HPDE6-E6E7 (cell line): ENCODE data around the gene CHAMP1.
"Not testable (repeated sequence)": the region's sequence is repeated elsewhere in the genome, so short reads cannot be mapped to it uniquely, and the experiment has no call there.

ENCODE experiments used
- DNase-seq: peaks from one replicate; pipeline ENCODE4 v3.0.0; 2011; ENCODE audit warnings: missing footprints; ENCODE audit errors: extremely low spot score

The CHAMP1 gene

DNA sequence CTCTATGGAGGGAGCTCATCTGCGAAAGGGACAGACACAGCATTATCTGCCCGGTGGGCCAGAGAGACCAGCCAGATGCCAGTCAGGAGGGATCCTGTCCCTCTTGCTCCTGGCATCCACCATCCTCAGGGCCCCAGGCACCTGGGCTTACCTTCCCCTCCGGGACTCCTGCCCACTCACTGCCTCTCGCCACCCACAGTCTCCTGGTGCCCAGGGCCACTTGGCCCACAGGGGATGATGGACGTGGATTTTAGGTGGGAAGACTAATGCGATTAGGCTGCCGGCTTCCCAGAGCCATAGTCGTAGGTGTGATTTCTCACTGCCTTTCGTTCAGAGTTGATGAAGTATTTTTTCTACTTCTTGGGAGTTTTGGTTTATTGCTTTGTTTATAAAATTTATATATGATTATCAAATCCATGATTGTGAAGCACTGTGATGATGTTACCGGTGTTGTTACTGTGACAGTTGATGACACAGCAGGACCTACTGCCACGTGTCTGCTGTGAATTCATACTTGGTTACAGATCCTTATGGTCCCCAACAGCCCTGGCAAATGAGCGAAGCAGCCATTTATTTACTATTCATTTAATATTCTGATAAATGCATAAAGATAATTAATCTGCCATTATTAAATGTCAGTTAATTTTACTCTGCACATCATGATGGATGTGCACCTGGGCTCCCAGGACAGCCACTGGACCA is 14.5 kb upstream of the CHAMP1 start:
- no peak for DNase-seq

DNA sequence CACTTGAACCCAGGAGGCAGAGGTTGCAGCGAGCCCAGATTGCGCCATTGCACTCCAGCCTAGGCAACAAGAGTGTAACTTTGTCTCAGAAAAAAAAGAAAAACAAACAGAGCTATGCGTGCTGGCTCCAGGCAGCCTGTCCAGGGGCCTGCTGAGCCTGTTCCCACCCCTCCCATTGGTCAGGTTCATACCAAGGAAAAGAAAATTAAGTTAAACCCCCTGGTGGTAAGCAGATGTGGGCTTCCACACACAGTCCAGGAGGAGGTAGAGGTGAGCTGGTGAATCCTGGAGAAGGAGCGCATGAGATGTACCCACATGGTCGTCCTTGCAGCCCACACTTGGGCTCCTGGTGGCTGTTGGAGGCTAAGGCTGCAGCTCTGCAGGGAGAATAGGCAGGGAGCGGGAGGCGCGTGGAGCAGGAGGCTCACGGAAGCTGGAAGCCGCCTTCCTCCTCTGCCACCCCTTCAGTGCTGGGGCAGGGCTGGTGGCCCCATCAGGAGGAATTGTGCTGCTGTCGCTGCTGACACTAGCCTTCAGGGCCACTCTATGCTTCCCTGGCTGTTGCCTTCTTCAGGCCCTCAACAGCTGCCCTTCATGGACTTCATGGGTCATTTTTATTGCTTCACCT is 10.5 kb upstream of the CHAMP1 start:
- DNase-seq, result no peak

DNA sequence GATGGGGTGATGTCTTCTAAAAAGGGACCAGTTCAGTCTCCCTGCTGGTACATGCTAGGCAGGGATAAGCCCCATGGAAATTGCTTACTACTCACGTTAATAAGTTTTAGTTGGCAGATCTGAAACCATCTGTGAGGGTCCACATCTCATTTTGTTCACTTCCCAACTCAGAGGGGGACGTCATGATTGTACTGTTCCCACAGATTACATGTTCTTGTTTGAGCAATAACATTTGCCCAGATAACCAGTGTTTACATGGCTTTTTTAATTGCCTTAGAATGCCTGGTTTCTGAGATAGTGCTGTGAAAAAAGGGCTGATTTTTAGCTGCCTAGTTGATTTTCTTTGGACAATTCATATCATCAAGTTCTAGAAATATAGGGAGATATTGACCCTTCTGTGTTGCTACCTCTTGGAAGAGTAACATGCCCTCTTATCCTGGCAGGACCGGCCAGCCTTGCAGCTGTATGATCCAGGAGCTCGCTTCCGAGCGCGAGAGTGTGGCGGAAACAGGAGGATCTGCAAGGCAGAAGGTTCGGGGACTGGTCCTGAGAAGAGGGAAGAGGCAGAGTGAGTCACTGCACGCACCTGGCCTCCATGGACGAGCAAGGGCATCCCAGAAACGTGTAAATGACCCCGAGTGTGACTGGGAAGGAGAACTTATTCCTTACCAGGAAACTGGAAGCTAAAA is 9.8 kb upstream of the CHAMP1 start:
- DNase-seq, result no peak

DNA sequence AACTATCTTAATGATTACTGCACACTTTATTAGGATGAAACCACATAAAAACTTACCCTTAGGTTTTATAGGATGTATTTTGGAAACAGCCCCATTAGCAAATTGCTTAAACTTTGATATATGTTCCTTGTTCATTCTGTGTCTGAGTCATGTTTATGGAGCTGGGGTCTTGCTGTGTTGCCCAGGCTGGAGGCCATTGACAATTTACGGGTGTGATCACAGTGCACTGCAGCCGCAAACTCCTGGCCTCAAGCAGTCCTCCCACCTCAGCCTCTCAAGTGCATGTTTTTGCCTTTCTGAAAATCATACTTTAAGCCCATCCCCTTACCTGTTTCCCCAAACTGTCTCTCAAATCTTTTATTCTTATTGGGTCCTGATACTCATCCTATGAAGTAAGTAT is 5.2 kb upstream of the CHAMP1 start:
- no peak for DNase-seq

DNA sequence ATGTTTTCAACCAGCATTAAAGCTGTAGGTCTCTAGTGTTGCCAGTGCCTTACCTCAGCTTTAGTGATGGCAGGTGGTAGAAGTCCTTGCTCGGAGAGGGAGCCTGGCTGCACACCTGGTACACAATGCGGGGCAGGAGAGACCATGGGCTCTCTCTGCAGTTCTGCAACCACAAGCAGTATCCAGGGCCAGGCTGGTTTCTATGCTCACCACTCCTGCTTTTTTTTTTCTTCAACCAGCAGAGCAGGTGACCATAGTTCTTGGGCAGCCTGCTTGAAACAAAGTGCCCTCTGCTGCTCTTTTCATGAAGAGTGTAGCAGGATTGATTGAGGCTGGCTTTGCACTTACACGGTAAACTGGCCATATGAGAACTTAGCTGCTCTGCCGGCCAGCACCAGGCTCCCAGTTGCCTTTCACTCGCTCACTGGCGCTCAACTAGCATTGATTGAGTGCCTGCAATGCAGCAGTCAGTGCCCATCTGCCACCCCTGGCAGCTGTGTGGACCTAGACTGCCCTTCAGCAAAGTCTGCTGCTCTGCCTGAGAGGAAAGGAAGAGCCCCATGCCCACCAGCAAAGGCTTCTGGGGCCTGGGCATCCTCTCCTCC is 4.4 kb upstream of the CHAMP1 start:
- DNase-seq, result no peak

DNA sequence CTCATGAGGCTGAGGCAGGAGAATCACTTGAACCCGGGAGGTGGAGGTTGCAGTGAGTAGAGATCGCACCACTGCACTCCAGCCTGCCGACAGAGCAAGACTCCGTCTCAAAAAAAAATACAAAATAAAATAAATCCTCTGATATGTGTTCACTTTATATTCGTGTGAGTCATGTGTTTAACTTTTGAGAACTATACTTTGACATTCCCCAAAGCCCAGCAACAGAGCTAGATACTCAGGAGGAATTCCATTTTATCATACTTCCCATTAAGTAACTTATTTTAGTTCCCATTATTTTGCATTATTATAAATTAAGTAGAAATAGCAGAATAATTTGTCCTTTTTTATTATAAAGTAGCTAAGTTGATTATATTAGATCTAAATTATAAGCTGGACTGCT is 3.3 kb upstream of the CHAMP1 start:
- no peak for DNase-seq

DNA sequence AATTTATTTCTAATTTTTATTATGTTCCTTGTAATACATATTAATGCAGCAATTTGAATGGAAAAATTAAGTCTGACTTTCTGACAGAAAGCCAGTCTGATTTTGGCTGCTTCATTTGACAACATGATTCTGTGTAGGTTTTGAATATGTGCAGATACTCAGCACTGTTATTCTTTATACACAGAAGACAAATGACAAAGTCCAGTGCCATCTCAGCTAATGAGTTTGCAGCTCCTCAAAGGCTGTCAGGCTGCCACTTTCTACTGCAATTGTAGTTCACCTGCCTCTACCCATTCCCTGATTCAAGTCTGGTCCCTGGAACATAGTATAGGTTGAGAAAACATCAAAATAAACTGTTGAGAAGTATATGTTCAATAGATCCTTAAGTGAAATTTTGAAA is 2.9 kb upstream of the CHAMP1 start:
- DNase-seq, result no peak

DNA sequence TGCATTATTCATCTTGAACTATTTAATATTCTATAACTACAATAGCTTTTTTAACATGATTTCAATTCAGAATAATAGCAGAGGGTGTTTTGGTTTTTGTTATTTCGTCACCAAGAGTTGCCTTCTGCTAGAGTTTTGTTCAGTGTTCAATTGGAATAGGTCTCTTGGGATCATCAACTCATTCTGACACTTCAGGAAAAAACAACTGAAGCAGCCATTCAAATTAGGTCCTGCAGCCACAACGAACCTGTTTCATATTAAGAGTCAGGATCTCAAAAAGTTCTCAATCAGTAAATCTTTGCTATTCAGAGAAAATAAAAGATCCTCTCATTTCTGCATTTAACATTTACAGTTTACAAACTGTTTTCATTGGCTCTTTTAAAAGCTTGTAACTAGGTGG is 2.4 kb upstream of the CHAMP1 start:
- no peak for DNase-seq

DNA sequence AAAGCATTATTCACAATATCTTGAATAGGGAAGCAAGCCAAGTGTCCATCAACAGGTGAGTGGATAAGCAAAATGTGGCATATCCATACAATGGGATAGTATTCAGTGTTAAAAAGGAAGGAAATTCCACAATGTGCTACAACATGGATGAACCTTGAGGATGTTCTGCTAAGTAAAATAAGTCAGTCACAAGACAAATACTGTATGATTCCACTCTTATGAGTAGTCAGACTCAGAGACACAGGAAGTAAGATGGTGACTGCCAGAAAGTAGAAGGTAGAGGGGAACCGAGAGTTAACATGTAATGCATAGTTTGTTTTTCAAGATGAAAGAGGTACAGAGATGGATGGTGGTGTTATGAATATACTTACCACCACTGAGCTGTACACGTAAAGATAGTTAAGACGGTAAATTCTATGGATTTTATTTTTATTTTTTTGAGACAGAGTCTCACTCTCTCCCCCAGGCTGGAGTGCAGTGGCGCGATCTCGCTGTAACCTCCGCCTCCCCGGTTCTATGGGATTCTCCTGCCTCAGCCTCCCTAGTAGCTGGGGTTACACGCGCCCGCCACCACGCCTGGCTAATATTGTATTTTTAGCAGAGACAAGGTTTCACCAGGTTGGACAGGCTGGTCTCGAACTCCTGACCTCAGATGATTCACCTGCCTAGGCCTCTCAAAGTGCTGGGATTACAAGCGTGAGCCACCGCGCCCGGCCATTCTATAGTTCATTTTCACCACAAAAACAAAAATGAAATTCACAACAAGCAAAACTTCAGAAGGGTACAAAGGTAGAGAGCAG is 1.0 kb upstream of the CHAMP1 start:
- no peak for DNase-seq

DNA sequence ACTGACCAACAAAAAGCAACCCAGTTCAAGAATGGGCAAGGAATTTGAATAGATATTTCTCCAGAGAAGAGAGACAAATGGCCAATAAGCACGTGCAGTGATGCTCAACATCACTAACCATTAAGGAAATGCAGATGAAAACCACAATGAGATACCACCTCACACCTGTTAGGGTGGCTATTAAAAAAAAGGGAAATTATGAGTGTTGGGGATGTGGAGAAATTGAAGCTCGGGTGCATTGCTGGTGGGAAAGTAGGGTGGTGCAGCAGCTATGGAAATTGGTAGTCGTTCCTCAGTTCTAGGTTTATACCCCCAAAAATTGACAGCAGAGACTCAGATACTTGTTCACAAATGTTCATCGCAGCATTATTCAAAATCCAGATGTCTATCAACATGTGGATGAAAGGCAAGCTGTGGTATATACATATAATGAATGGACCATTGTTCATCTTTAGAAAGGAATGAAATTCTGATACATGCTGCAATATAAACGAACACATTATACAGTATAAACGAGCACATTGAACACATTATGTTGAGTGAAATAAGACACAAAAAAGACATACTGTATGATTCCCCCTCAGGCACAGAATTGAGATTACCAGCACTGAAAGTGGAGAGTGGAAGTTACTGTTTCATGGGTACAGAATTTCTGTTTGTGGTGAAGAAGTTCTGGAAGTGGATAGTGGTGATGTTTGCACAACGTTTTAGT is 927 bp downstream of the CHAMP1 start:
- DNase-seq, result no peak

DNA sequence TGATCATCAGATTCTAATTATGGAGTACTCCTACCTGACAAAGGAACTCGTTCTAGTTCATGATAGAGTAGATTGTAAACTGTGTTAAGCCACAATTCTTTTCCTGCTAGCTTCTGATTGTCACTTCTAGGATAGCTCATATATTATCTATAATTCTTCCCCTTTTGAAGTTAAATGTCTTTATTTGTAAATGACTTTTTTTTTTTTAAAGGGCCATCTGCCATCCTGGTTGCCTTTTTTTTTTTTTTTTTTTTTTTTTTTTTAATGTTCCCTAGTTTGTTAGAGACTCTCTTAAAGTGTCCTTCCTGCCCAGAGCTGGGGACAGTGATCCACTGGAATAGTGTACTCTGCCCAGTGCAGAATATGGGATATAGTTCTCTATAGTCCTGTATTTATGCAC is 4.3 kb downstream of the CHAMP1 start:
- DNase-seq, result no peak

DNA sequence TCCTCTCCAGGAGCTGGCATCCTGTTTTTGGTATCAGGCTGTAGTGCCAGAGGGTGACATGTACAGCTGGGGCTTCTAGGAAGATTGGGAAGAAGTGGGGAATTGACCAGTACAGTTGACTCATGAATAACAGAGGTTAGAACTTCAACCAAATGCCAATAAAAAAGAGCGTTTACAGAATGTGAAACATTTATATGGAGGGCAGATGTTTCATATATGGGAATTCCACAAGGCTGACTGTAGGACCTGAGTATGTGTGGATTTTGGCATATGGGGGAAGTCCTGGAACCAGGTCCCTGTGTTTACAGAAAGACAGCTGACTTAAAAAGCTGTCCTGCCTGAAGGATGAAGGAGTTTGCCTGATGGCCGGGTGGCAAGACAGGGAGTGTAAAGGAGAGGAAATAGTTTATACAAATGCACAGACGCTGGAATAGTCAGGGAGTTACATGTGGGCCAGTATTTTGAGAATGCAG is 5.2 kb downstream of the CHAMP1 start:
- DNase-seq, result no peak

DNA sequence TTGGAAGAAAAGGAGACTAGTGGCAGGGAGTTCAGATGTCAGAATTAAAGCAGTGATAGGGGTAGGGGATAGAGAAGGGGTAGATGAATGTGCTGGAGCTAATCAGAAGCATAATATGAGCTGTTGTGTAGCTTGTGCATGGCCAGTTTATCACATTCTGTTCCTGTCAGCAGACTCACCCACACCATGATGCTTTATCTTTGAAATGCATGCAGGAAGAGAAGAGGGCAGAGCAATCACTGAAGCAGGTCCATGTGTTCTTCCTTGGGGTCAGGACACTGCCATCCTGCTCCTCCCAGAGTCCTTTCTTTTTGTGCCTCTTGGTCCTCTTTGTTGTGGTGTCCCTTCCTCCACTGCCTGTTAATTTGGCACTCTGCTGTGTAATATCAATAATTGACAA is 5.8 kb downstream of the CHAMP1 start:
- DNase-seq, result no peak

DNA sequence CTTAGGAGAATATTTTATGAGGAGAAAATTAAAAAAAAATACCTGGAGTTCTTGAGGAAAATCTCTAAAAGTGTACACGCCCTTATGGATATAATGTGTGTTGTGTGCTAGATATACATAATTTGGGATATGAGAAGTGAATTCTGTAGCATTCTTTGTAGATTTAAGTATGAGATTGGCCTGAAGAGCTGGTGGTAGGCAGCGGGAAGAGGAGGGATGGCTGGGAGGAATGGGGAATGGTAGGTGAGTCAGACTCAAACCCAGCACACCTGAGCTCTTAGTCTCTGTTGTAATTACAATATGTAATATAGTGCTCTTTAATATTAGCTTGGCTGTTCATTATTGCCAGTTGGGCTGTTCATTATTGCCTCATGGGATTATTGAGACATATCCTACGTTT is 7.0 kb downstream of the CHAMP1 start:
- DNase-seq, result no peak

DNA sequence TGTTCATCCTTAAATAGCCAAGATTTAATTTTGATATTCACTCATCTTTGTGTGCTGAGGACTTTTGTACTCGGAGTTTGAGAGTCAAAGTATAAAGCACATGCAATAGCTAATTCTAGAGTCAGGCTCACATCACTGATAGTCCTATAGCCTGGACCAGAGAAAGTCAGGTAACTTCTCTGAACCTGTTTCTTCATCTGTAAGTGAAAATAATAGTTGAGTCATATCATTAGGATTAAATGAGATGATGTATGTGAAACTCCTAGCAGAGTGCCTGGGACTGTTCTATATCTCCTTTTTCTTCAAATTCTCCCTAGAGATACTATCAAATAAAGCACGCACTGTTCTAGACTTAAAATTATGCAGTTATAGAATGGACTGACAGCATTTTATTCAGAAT is 9.0 kb downstream of the CHAMP1 start:
- DNase-seq, result no peak

DNA sequence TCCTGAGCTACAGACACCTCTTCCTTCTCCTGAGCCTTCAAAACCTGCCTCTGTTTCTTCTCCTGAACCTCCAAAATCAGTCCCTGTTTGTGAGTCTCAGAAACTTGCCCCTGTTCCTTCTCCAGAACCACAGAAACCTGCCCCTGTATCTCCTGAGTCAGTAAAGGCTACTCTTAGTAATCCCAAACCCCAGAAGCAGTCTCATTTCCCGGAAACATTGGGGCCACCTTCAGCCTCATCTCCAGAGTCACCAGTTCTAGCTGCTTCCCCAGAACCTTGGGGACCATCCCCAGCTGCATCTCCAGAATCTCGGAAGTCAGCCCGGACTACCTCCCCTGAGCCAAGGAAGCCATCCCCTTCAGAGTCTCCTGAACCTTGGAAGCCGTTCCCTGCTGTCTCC is 10.0 kb downstream of the CHAMP1 start:
- no peak for DNase-seq

DNA sequence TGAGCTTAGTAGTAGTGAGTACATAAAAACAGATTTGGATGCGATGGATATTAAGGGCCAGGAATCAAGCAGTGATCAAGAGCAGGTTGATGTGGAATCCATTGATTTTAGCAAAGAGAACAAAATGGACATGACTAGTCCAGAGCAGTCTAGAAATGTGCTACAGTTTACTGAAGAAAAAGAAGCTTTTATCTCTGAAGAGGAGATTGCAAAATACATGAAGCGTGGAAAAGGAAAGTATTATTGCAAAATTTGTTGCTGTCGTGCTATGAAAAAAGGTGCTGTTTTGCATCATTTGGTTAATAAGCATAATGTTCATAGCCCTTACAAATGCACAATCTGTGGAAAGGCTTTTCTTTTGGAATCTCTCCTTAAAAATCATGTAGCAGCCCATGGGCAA is 11.4 kb downstream of the CHAMP1 start:
- DNase-seq, result no peak

DNA sequence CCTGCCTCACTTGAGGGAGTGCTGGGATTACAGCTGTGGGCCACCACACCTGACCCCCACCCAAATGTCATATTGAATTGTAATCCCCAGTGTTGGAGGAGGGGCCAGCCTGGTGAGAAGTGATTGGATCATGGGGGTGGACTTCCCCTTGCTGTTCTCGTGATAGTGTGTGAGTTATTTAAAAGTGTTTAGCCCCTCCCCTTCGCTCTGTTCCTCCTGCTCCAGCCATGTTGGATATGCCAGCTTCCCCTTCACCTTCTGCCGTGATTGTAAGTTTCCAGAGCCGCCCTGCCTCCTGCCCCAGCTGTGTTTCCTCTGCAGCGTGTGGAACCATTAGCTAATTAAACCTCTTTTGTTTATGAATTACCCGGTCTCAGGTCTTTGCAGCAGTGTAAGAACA is 13.7 kb downstream of the CHAMP1 start:
- no peak for DNase-seq

DNA sequence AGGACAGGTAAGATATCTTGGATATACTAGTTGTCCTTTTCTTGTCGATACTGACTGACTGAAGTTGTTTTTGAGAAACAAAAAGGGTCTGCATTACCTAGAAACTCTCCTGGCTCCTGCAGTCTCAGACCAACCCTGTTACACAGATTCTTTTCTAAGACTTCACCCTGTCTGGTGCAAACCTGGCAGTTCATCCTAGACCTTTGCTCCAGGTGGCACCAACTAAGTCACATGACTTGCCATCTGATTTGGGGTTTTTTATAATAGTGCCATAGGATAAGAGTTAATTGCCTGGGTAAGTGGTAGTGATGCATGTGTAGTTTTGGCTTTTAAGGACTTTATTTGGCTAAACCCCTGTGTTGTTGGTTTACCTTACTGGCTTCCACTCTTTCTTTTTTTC is 14.3 kb downstream of the CHAMP1 start:
- DNase-seq, result no peak

DNA sequence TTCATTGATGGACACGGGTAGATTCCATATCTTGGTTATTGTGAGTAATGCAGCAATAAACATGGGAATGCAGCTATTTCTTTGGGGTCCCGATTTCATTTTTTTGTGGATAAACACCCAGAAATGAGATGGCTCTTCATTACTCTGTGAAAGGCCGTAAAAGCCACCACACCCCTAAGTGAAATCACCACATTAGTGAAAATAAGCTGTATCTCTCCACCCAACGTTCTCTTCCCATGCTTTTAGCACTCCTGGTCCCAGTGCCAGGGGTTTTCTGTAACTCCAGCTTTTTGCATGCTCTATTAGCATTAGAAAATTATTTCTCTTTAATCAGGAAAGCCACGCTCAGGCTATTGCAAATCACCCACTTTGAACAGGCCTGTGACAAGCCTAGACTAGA is 15.8 kb downstream of the CHAMP1 start:
- no peak for DNase-seq

DNA sequence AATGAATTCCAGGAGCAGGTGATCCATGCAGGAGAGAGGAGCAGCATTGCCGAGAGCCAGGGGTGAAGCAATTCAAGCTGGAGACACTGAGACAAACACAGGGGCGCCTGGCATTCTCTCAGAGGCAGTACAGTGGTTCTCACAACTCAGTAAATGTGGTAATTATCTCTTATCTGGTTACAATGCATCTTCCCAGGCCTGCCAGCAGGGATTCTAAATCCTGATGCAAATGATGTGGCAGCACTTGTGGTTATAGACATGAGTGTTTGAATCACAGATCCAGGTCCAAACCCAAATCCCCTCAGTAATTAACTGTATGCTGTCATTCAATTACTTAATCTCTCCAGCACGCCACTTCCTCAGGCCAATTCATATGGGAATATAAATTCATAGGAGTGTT is 19.6 kb downstream of the CHAMP1 start:
- not testable (repeated sequence) for DNase-seq
